Stimulated activated CD4-positive, alpha-beta T cell treated with anti-CD3 and anti-CD28 coated beads, TNF-alpha, amount 100 ng/mL, for 24 hours (primary cell): ENCODE results near the gene THRB.
"Not testable (repeated sequence)": the region's sequence is repeated elsewhere in the genome, so short reads cannot be mapped to it uniquely, and the experiment has no call there.

Source experiments
- DNase-seq, 3 experiments: peaks; one replicate each; pipeline ENCODE4 v3.0.0-alpha.2; 2020; ENCODE audit warnings: low read depth in 3 of 3

Gene THRB

DNA sequence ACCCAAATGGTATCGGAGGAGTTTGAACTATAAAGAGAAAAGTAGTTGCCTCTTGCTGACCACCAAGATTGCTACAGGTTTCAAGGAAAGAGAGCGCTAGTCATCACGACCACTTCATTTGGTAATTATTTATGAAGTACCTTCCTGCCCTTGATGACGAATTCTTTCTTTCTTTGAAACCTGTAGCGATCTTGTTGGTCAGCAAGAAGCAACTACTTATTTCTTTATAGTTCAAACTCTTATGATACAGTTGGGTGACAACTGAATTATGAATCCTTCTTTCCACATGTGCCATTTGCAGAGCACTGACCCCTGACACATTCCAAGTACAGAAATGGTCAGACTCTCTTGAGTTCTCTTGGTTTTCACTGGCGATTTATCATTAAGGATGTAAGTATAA, 46.8 kb downstream of the THRB start:
- DNase-seq, result no peak

DNA sequence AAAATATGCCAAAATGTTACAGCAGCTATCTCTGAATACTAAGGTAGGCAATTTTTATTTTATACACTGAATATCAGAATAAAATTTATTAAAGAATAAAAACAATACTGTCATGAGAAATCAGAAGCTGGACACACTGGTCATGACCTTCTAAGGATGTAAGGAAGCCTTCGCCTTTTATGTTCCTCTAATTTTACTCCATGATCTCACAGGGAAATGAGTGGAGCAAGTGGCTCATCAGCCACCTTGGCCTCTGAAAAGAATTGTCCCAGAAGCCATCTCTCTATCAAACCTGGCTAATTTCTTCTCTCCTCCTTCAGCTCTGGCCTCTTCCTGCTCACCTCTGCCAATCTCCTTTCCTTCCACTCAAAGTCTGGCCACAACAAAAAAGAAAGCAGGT, 48.6 kb downstream of the THRB start:
- DNase-seq, result no peak

DNA sequence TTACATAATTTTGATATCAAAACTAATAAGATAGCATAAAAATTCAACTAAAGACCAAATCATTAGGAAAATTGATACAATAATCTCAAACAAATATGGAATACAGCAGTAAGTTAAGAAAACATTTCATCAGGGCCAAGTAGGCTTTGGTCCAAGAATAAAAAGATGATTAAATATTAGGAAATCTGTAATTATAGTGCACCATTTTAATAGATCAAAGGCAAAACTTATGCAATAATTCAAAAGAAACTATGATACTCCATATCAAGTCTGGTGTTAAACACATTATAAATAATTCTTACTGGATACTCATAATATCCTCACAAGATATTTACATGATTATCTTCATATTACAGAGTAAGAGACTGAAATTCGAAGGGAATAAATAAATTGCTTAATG, 51.2 kb downstream of the THRB start:
- DNase-seq, result no peak

DNA sequence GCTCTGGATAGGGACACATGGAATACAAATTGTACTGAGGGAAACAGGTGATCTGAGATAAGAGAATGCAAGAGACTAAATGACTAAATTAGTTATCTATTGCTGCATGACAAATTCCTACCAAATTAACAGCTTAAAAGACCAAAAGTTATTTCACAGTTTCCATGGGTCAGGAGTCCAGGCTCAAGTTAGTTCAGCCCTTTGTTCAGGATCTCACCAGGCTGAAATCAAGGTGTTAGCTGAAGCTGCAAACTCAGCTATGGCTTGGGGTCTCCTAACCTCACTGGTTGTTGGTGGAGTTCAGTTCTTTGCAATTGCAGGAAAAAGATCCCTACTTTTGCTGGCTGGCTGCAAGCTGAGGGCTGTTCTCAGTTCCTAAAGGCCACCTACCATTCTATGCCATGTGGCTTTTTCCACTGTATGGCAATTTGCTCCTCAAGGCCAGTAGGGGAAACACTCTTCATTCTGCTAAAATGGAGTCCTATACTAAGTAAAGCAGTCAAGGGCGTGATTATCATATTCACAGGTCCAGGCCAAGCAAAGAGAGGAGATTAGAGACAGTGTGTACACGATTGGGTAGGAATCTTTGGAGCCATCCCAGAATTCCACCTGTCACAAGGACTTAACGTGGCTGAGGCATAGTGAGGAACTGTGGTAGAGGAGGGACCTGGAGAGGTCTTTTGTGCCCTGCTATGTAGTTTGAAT, 53.7 kb downstream of the THRB start:
- DNase-seq, result no peak

DNA sequence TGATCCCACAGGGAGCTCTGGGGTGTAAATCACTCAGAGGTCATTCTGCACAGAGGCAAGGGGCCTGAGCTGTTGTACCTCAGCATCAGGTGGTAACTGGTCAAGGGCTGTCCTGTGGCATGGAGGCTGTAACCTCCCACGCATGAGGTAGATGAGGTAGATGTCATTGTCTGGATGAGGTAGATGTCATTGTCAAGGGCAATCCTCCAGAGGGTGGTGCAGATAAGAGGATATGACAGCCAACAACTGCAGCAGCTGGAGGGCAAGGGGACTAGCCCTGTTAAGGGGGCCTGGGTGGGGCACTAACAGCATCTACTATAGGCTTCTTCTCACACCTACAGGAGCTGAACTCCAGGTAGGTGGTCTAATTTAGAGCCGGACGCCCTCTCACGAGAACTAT, 55.6 kb downstream of the THRB start:
- no peak for DNase-seq

DNA sequence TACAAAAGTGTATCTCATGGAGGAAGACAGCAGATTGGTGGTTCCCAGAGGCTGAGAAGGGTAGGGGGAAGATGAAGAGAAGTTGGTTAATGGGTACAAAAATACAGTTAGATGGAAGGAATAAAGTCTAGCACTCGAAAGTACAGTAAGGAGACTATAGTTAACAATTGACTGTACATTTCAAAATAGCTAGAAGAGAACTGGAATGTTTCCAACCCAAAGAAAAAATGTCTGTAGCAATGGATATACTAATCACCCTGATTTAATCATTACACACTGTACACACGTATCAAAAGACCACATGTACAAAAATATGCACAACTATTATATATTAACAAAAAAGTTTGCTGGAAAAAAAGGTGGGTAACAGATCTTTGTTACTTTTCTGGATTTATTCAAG, 57.3 kb downstream of the THRB start:
- DNase-seq, result no peak

DNA sequence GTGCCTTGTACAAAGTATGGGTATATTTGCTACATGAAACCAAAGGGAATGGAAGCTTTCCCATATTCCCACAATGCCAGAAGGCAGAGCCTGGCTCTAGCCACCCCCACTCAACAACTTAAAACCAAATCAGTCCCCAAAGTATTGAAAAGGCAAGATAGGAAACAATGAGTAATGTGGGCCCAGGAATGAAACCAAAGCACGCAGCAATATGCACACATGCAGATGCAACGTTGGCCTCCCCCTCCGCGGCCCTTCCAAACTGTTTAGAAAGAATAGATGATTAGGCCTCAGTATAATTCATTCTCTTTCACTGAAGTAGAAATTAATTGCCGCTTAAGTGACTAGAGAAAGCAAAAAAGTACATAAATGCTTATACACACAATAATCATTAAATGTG, 59.1 kb downstream of the THRB start:
- no peak for DNase-seq

DNA sequence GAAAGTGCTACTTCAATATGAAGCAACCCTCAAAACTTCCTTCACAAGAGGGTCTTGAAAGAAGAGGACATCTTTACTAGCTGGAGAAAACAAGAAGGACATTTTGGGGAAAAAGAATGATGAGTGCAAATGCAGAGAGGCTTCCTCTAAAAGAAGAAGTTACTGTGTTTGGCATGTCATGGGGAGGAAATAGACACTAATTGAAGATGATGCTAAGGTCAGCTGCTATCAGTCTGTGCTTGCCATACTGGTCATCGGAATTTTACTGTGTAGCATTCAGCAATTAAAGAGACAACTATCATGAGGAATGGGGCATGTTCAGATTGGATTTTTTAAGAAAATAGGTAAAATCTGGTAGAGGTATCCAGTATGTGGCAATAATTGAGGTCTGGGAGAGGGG, 60.0 kb downstream of the THRB start:
- DNase-seq, result no peak

DNA sequence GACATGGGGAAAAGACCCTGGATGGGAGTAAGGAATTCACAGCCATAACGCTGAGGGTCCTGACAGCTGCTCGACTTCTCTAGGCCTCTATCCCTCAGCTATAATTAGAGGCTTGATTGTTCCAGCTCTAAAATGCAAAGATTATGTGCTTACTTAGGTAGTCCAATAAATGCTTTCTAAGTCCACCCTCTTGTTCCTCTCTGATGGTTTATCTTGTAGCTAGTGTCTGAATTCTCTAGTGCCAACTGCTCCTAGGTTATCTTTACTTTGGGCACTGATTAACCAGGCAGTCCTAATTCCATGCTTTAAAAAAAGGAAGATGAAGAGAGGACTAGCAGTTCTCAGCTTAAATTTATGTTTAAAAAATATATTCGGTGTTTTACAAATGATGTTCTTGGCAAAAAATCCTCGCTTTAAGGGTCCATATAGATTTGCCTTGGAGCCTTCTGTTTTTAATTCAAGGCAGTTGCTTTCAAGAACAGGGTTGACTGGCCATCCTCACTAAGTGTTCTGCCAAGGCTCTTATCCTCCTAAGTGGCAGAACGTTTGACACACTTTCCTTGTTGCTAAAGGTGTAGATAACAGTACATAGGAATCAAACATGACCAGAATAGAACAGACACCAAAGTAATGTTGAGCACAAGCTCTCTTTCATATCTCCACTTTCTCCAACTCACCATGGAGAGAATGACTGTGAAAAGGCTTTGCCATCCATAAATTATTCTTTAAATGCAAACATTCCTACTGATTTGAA, 60.6 kb downstream of the THRB start:
- DNase-seq, result no peak

DNA sequence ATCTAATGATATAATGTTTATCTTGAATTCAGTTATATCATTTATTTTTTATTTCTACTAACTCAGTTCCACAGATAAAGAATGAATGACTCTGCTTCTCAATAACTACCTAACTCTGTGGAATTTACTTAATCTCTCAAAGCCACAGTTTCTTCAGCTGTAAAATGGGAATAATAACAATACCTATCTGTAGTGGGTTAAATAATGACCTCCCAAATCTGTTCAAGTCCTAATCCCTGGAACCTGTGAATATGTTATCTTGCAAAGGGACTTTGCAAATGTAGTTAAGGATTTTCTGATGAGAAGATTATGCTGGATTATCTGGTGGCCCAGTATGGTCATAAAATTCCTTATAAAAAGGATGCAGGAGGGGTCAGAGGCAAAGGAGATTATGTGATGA, 61.7 kb downstream of the THRB start:
- DNase-seq, result no peak

DNA sequence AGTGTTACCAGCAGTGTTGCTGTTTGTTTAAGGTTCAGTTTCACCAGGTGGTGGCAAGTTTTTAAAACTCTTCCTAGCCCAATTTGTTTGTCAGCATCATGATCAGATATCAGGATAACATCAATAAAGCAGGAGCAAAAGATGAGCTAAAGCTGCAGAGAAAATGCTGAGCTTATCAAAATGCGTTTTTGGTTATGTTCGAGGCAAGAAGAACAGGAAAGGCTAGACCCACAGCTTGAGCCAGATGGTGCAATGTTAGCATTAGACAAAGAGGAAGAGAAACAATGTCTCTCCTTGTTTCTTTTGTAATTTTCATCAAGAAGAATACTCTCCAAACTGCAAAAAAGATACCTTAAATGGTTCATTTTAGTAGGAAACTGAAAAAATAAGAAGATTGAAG, 66.2 kb downstream of the THRB start:
- no peak for DNase-seq

DNA sequence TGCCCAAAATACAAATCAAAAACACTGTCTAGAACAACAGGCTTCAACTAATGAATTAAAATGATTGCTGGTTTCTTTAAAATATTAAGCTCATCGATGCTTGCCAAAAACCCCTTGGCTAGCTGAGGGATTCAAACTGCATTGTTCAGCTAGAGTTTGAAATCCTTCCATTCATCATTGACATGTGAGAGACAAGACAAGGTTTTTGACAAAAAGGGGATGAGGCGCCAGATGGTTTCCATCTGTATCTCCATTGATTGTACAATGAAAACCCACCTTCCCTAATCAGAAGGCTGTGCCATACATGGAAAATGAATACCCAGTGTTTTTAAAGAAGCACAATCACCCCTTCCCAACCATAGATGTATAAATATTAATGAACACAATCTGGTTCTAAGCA, 67.8 kb downstream of the THRB start:
- no peak for DNase-seq

DNA sequence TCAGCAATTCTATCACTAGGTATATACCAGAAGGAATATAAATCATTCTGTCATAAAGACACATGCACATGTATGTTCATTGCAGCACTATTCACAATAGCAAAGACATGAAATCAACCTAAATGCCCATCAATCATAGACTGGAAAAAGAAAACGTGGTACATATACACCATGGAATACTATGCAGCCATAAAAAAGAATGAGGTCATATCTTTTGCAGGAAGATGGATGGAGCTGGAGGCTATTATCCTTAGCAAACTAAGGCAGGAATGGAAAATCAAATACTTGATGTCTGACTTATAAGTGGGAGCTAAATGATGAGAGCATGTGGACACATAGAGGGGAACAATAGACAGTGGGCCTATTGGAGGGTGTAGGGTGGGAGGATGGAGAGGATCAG, 73.8 kb downstream of the THRB start:
- DNase-seq, result not testable (repeated sequence)

DNA sequence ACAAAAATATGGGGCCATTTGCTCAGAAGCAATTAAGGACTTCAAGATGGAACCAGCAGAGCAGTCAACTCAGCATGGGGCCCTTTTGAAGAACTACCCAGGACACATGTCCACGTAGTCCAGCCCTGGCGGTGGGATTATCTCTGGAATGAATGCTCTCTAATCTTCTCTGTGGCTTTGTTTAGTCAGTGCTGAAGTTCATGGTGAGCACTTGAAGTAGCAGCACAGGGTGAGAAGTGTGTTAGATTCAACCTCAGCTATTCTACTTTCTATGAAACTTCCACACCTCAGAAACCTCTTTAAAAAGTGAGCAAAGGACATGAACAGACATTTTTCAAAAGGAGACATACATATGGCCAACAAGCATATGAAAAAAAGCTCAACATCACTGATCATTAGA, 74.4 kb downstream of the THRB start:
- no peak for DNase-seq

DNA sequence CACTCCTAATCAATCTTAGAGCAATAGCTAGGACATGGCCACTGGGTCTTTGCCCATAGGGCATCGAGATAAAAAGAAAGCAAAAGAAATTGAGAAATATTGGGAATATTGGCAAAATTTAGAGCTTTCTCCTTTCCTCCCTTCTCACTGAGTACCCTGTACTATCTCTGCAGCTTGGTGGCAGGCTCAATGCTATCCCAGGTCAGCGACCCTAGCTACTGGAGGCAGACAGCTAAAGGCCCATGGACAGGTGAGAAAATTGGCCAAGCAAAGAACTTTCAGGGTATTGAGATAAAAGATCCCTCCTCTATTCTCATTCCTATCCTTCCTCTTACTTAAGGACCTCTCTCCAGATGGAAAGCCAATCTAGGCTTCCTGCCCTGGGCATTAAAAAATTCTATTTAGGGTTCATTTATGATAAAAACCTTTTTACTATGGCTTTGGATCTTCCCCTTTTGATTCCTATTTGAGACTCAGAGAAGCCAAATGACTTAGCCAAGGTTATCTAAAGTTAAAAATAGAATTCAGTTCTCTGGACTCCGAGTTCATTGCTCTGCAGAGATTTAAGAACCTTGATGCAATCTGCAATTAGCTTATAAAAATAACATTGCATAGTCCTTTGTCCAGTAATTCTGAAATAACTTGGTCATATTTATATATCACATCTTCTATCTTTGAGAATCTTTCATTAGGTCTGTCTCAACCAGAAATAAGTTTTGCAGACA, 75.4 kb downstream of the THRB start:
- DNase-seq, result no peak

DNA sequence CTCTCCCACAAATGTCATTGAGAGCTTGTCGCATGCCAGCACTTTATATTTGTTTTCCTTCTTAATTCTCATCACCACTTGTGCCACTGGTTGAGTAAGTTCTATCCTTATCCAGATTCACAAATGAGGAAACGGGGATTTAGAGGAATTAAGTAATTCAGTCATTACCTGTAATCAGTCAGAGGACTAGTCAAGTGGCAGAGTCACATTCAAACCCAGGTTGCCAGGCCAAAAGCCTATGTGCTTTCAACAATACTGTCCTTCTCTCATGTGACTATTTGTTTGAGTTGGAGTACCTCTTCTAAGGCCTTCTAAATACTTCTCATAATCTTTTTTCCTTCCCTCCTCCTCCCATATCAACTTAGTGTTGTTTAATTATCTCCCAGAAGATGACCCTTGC, 76.9 kb downstream of the THRB start:
- DNase-seq, result no peak

DNA sequence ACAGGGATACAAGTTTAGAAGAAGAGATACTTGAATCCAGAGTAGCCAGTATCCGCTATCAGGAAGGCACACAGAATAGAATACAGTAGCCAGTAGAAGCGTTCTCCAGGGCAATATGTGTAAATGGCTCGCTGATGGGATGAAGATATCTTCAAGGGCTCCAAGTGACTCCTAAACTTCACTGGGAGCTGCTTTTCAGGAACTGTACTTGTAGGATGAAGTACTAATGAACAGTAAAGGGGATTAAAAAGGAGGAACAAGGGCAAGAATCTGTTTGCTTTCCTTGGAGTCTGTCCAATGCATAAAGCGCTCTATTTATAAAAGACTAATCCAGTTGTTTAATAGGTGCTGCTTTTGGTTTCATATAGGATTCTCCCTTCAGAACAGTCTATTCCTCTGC, 78.4 kb downstream of the THRB start:
- no peak for DNase-seq

DNA sequence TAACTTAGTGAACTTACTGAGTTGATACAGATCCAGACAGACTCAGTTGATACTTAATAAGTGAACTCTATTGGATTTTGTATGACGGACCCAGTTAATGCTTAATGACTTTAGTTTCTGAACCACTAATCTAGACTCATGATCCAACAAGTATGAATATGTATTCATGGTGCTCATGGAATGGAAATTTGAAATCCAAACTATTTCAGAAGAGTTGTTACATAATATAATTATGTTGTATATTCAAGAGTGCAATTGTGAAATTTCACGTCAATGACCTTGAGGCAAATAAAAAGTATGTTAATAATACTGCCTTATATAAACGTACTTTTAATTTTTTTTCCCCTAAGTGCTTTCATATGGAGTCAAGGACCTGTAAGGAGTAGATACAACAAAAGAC, 78.8 kb downstream of the THRB start:
- DNase-seq, result no peak

DNA sequence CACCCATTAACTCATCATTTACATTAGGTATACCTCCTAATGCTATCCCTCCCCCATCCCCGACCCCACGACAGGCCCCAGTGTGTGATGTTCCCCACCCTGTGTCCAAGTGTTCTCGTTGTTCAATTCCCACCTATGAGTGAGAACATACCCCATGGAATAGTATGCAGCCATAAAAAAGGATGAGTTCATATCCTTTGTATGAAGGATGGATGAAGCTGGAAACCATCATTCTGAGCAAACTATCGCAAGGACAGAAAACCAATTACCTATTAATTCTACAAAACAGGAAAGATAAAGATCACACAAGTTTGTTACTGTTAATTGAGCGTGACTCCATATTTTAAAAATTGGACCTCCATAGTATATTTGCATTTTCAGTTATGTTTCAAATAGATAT, 81.0 kb downstream of the THRB start:
- DNase-seq, result not testable (repeated sequence)

DNA sequence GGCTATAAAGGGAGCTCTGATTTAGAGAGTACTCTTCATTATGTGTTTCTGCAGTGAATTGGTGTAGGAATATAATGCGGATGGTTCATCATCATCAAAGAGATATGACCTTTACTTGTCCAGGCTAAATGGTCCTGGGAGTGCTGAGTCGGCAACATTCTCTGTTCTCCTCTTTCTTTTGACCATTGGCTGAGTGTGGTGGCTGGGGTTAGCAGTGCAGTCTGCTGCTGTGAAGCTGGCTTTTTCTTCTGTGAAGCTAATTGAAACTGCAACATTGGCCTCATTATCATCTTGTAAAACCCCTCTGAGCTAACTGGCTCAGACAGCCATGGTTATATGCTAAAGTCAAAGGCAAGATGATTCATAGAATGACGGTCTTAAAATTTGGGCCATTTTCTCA, 83.8 kb downstream of the THRB start:
- DNase-seq, result no peak

DNA sequence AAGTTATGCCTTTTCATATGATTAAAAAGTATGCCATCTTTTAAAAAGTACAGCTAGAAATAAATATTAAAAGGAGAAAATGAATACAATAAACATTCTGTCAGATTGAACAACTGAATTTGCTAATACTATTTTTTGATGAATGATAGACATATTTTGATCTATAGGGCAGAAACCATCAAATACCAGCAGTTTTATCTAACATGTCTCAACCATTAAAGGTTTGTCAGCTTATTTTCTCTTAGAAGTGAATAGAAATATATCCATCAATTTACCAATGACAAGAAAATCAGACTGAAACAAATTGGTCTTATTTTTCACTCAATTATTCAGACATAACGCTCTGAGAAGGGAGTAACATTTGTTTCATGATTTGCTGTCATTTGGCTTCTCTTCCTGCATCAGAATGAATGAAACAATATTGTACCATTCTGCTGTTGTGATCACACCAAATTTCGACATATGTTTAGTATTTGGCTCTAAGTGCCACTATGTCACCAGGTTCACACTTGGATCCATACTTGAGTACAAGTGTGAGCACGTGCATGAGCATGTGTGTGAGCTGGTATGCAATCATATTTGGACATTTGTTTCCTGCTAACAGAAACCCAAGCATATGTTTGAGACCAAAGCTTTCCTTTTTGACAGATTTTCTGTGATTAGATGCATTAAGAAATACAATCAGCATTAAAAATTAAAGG, 86.5 kb downstream of the THRB start:
- no peak for DNase-seq

DNA sequence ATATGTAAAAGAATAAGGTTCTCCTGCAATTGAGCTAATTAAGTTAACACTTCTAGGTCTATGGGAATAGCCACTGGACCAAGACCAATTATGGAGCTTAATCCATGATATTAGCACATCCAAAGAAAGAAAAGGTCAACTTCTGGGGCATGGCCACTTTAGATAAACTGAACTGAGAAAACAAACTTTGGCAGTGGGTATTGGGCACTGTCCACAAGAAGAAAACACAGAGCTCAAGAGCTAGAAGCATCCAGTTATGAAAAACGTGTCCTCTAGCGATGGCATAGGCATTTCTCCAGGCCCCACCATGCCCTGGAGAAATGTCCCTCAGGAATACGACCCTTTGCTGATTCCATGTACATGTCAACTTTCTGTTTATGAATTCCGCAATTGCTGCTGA, 87.8 kb downstream of the THRB start:
- no peak for DNase-seq
